Measurements from ENCODE around the gene TUBGCP3. TPM values are rescaled to one million over a fixed set of nuclear protein-coding genes. Genes with fewer than 3 reads are reported as not detected.
"Not testable (repeated sequence)": the region's sequence is repeated elsewhere in the genome, so short reads cannot be mapped to it uniquely, and the experiment has no call there.

TUBGCP3 gene
- 16.7 TPM for polyA plus RNA-seq (2013, experiment 1 of 2; ENCODE audit: insufficient read length)
- polyA plus RNA-seq (2013, experiment 2 of 2; ENCODE audit: insufficient read length), result 16.9 TPM

GRCh38 chr13:112587764-112588489, at the start of gene TUBGCP3:
Gene TUBGCP3 (minus strand): TSS chr13:112588153. CDS start chr13:112587980, 173 bp downstream.
- DNase-seq, result peak; percentile 84

DNA sequence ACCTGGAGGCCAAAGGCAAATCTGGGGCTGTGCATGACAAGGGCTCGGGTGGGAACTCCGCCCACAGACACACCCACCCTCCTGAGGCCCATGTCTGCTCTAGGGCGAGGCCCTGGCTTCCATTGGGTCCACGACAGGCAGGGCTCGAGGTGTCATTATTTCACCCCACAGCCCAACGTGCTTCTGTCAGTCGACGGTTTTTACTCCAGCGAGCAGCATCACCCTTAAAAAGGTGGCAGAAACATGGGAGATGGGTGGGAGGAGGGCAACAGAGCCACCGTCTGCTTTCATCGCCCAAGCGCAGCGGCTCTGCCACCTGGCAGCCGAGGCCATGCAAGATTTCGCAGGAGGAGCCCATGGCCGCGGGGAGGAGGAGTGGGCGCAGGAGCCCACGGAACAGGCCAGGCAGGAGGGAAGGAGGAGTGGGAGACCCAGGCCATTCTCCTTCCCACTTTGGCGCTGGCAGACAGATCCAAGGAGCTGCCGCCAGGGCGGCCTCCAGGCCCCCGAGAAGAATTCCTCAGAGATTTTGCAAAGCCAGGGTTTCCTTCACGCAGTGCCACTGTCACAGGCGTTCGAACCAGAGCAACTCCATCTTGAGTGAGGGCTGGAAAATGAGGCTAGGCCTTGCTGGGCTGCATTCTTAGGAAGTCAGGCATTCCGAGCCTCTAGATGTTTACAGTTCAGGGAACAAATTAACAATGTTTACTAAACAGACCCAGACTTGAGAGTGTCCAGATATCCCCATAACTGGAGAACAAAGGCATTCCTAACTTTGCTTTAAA, 49.3 kb upstream of the TUBGCP3 start:
- DNase-seq, result no peak

DNA sequence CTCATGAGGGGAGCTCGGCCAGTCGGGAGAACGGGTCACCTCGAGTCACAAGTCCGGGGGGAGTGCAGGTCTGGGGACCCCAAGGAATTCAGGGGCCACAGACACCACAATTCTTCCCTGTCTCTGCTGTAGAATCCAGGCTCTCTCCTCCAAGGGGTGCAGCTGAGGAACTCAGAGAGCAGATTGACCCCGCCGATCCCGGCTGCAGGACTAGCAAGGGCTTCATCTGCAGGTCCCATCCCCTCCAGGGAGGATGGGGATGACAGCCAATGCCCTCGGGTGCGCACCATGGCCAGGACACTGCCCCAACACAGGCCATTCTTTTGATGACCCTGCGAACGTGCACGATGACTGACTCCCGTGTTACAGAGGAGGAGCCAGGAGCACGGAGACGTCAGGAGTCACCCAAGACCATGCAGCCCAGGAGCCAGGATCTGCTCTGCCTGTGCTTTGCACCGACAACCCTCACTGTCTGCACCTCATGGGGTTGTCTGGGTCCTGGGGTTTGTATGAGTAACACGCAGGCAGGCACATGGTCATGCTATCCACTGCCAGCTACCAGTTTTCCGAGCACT, 48.5 kb upstream of the TUBGCP3 start:
- no peak for DNase-seq

- no peak for DNase-seq
These were observed 47.4 kb upstream of the TUBGCP3 start for GRCh38 chr13:112635323-112635722.

DNA sequence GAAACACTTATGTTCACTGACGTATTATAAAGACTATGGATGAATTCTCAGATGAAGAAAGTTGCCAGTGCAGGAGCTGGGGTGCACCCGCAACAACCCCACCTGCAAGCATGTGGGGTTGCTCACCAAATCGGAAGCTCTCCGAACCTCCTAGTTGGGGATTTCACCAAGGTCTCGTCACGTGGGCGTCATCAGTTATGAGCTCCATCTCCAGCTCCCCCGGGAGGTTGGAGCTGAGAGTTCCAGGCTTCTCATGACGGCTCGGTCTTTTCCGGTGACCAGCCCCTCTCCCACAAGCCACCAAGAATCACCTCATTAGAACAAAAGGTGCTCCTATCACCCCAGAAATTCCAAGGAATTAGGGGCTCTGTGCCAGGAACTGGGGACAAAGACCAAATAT, 46.1 kb upstream of the TUBGCP3 start:
- no peak for DNase-seq

GRCh38 chr13:112630226-112630625, 42.3 kb upstream of the TUBGCP3 start:
- not testable (repeated sequence) for DNase-seq

- no peak for DNase-seq
These were observed 41.2 kb upstream of the TUBGCP3 start for GRCh38 chr13:112629161-112629560.

DNA sequence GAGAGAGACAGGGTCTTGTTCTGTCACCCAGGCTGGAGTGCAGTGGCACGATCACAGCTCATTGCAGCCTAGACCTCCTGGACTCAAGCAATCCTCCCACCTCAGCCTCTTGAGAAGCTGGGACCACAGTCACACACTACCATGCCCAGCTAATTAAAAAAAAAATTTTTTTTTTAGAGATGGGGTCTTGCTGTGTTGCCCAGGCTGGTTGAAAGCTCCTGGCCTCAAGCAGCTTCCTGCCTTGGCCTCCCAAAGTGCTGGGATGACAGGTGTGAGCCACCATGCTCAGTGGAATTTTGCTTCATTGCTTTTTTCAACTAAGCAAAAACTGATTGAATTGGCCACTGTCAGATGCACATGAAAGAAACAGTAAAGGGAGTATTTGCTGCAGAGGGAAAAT, 39.7 kb upstream of the TUBGCP3 start:
- DNase-seq, result not testable (repeated sequence)

- DNase-seq, result no peak
These were observed 39.2 kb upstream of the TUBGCP3 start for GRCh38 chr13:112627161-112627560.

DNA sequence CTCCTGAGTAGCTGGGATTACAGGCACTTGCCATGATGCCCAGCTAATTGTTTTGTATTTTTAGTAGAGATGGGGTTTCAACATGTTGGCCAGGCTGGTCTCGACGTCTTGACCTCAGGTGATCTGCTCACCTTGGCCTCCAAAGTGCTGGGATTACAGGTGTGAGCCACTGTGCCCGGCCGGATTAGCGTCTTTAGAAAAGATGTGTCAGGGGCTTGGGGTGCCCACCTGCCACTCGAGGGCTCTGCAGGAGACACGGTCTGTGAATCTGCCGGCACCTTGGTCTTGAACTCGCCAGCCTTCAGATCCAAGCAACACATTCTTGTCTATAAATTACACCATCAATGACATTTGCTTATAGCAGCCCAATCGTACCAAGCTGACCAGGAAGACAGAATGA, 38.8 kb upstream of the TUBGCP3 start:
- DNase-seq, result no peak

DNA sequence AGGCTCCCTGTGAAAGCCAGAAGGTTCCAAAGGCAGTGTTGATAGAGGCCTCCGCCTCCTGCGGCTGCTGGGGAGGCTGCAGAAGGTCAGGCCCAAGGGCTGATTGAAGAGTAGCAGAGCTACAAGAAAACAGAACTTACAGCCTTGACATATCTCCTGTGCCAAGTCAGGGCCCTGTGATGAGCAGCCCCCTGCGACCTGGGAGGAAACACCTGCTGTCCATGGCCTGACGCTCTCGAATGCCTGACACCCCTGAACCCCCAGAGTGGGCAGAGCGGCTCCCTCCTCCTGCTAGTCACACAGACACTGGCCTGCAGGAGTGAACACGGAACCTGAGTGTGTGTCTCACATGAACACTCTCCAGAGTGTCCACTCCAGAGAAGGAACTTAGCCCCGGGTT, 38.2 kb upstream of the TUBGCP3 start:
- no peak for DNase-seq

GRCh38 chr13:112625698-112626097, 37.7 kb upstream of the TUBGCP3 start:
- DNase-seq, result no peak

DNA sequence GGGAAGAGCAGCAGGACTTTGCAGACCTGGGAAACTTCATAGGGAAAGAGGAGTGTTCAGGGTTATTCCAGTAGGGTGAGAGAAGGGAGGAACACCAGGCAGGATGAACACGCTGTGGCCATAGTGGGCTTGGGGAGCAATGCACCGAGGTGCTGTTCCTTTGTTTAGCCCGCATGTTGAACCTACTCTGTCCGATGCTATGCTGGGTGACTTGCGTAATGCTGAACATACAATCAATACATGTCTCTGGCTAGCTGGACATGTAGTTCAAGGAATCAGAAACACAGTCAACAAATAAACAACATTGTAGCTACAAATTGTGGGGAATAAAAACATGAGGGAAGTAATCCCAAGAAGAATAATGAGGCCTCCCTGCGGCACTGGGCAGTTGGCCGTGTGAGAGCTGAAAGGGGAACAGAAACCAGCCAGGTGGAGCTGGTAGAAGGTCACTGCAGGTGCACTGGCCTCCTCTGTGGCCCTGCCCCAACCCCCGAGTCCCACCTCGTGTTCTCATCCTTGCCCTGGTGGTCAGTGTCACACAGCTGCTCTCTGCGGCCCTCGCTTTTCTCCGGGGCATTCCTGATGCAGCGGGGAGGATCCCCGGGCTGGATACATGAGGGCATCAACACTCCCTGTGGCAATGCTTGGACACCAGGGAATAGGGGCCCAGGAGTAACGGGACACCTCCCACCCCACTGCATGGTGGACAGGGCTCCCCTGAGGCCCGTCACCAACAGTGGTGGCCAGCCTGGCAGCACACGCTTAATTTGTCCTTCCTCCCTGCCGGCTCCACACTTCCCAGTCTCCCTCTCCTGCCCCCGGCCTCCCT, 36.9 kb upstream of the TUBGCP3 start:
- DNase-seq, result no peak

DNA sequence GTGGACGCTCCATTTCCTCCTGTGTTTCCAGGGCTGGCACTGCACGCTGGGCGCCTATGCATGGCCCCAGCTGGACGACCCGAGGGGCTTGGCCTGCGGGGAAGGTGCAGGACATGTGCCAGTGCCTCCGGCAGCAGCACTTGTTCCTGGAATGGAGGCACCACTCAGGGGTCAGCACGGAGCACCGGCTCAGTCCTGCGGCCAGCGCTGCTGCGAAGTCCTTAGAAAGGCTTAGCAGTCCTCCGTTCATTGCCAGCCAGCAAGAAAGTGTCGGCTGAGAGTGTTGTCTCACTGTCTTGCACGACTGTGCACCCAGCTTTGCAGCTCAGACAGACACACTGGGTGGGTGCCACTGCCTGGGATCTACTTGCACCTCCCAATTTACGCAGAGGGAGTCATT, 36.1 kb upstream of the TUBGCP3 start:
- no peak for DNase-seq

DNA sequence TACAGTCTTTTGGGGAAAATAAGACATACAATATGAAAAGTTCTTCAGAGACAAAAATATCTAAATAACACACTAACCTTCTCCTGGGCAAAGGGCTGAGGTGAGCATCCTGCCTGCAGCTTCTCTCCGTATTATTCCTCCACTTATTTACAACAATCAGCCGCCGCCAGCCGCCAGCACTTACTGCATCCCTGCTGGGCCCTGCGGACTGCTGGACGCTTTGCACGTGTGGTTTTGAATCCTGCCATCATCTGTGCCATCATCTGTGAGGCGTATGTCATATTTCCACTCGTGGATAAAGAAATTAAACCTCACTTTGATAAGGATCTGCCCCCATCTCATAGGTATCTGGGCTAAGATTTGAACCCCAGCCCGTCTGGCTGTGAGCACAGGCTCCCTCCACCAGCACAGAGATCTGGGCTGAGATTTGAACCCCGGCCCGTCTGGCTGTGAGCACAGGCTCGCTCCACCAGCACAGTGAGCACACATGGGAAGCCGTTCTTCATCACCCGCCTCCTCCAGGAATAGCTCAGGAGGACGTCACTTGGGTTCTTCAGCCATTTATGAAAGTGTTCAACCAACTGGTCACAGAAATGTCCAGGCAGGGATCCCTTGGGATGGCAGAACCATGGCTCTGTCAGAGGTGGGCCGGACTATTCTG, 35.2 kb upstream of the TUBGCP3 start:
- DNase-seq, result no peak

DNA sequence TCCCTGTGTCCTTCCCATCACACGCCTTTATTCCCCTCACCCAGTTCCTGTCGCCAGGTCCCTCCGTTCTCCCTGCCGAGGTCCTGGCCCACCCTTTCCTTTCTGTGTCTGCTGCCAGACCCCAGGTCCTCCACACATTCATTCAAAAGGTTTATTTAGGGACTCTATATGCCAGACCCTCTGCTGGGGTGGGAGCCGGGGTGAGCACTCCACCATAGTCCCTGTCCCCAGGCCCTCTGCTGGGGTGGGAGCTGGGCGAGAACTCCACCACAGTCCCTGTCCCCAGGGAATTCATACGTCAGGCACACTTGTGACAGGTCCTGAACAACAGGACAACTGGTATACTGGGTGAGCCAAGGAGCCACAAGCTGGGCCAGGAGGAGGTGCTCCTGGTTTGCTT, 34.4 kb upstream of the TUBGCP3 start:
- DNase-seq, result no peak

- DNase-seq, result peak; percentile 24
These were observed 32.0 kb upstream of the TUBGCP3 start for GRCh38 chr13:112619730-112620631.

DNA sequence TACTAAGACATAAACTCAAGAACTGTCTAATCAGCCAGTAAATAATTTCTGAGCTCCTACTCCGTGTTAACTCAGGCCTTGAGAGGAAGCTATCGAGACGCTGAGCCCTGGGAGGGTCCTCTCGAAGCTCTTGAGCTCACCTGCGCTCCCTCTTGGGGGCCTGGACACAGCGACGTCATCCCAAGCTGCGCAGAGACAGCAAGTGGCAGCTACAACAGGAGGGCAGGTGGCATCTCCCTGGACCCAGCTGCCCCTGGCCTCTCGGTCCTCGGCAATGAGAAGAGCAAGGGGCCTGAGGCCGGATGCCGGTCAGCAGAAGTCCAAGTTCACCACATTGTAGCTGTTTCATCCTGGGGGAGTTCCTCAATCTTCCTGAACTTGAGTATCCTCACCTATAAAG, 30.5 kb upstream of the TUBGCP3 start:
- DNase-seq, result no peak

GRCh38 chr13:112617754-112618375, 29.9 kb upstream of the TUBGCP3 start:
- no peak for DNase-seq

DNA sequence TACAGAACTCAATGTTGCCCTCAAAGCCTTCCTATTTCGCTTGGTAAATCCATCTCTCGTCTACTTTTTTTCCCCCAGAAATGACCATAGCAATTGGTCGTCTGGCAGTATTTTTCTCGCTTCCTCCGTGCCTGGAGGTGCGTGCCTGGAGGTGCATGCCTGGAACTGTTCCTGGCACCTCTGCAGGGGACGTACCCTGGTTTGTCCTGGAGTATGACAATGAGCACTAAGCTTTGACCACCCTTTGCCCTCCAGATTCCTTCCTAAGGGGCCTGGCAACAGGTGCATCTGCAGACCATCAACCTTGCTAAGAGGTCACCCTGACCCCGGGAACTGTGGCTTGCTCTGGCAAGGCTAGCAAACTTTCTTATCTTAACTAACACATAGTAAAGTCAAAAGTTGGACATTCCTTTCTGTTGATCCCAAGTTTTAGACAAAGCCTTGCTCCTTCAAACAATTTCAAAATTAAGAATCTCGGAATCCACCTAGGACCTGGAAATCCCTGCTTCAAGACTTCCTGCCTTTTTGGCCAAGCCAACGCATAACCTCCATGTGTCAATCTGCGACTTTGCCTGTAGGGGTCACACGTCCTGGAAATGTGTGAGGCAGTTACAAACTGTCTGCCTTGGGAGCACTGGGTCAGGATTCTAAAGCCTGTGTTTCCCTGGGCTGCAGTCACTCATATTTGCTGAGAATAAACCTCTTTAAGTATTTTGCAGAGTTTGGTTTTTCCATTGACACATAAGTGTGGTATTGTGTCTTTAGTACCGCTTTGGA, 28.8 kb upstream of the TUBGCP3 start:
- DNase-seq, result peak; percentile 24
